HEK293 (cell line): ENCODE measurements around the gene NDE1.

Experiments
- CTCF ChIA-PET: fragments of 350-600 bp; formaldehyde crosslinking; extraction: SDS; loops from one replicate; lab custom pipeline; 2021; ENCODE audit warnings: antibody characterized with exemption; lab: Yijun Ruan, JAX
- POLR2A ChIA-PET: fragments of 300-600 bp; formaldehyde crosslinking; extraction: SDS; loops from one replicate; lab custom pipeline; 2020; ENCODE audit warnings: antibody characterized with exemption, inconsistent platforms; lab: Yijun Ruan, JAX
- H3K27ac ChIP-seq: fragments of 200-500 bp; sonication (Bioruptor generic); 2 replicates; pipeline ENCODE4 v1.5.1; 2014; ENCODE audit warnings: low read depth, low read length, control low read depth, inconsistent platforms; ENCODE audit errors: extremely low read depth
- H3K36me3 ChIP-seq, 2 experiments: fragments of 200-500 bp in 1 of 2; sonication (Bioruptor generic) in 1 of 2; 1 replicate in 1 of 2; 2 replicates in 1 of 2; pipeline ENCODE4 v1.5.1; 2014 to 2017; ENCODE audit warnings: inconsistent platforms in 2 of 2, low read length in 2 of 2; ENCODE audit not compliant: control insufficient read depth in 2 of 2, insufficient read depth in 1 of 2
- H3K4me1 ChIP-seq: fragments of 200-500 bp; sonication (Bioruptor generic); 2 replicates; pipeline ENCODE4 v1.5.1; 2014; ENCODE audit warnings: mild to moderate bottlenecking, low read length, inconsistent platforms; ENCODE audit not compliant: control insufficient read depth, insufficient read depth
- H3K4me3 ChIP-seq: 2 replicates; pipeline ENCODE4 v1.5.1; 2011; ENCODE audit warnings: low read depth, mild to moderate bottlenecking, control low read depth, low read length, moderate library complexity
- H3K9me3 ChIP-seq: fragments of 200-500 bp; sonication (Bioruptor generic); 2 replicates; pipeline ENCODE4 v1.5.1; 2014; ENCODE audit warnings: low read depth, low read length, inconsistent platforms; ENCODE audit not compliant: control insufficient read depth, insufficient read depth
- KLF8 ChIP-seq: fragments of 450-650 bp; formaldehyde crosslinking; IDR thresholded peaks from 2 replicates; pipeline ENCODE4 v1.5.1; 2016; ENCODE audit warnings: missing biosample characterization, missing genetic modification characterization
- OVOL3 ChIP-seq: fragments of 450-650 bp; formaldehyde crosslinking; IDR thresholded peaks from 2 replicates; pipeline ENCODE4 v1.5.1; 2016; ENCODE audit warnings: missing biosample characterization, missing genetic modification characterization
- SP3 ChIP-seq: fragments of 450-650 bp; formaldehyde crosslinking; IDR thresholded peaks from 2 replicates; pipeline ENCODE4 v1.5.1; 2016; ENCODE audit warnings: missing biosample characterization, missing genetic modification characterization
- ZBTB17 ChIP-seq: fragments of 450-650 bp; formaldehyde crosslinking; IDR thresholded peaks from 2 replicates; pipeline ENCODE4 v1.5.1; 2016; ENCODE audit warnings: missing biosample characterization, missing genetic modification characterization
- ZBTB48 ChIP-seq: fragments of 450-650 bp; formaldehyde crosslinking; IDR thresholded peaks from 2 replicates; pipeline ENCODE4 v1.5.1; 2016; ENCODE audit warnings: missing biosample characterization, missing genetic modification characterization
- ZNF114 ChIP-seq: fragments of 450-650 bp; formaldehyde crosslinking; IDR thresholded peaks from 2 replicates; pipeline ENCODE4 v1.5.0; 2017; ENCODE audit warnings: missing biosample characterization, missing genetic modification characterization
- ZNF121 ChIP-seq: fragments of 450-650 bp; formaldehyde crosslinking; IDR thresholded peaks from 2 replicates; pipeline ENCODE4 v1.5.1; 2016; ENCODE audit warnings: missing biosample characterization, missing genetic modification characterization
- ZNF19 ChIP-seq: fragments of 450-650 bp; formaldehyde crosslinking; IDR thresholded peaks from 2 replicates; pipeline ENCODE4; 2016; ENCODE audit warnings: missing biosample characterization, missing genetic modification characterization, low read depth
- ZNF366 ChIP-seq: fragments of 450-650 bp; formaldehyde crosslinking; conservative IDR thresholded peaks from 2 replicates; pipeline ENCODE4 v1.5.1; 2016; ENCODE audit warnings: missing biosample characterization, missing genetic modification characterization
- TF ChIP-seq, protein P1 (sequence below): fragments of 450-650 bp; formaldehyde crosslinking; IDR thresholded peaks from 2 replicates; pipeline ENCODE4 v1.5.1; 2016; ENCODE audit warnings: missing biosample characterization, missing genetic modification characterization
- TF ChIP-seq, protein P2 (sequence below): fragments of 450-650 bp; formaldehyde crosslinking; IDR thresholded peaks from 2 replicates; pipeline ENCODE4 v1.5.1; 2017; ENCODE audit warnings: missing biosample characterization, missing genetic modification characterization
- TF ChIP-seq, protein P3 (sequence below): fragments of 450-650 bp; formaldehyde crosslinking; IDR thresholded peaks from 2 replicates; pipeline ENCODE4 v1.5.1; 2016; ENCODE audit warnings: missing biosample characterization, missing genetic modification characterization, low read depth
- TF ChIP-seq, protein P4 (sequence below): fragments of 450-650 bp; IDR thresholded peaks from 2 replicates; pipeline ENCODE4 v1.5.1; 2018; ENCODE audit warnings: missing biosample characterization, missing genetic modification characterization
- TF ChIP-seq, protein P5 (sequence below): fragments of 450-650 bp; formaldehyde crosslinking; IDR thresholded peaks from 2 replicates; pipeline ENCODE4 v1.5.1; 2017; ENCODE audit warnings: missing biosample characterization, missing genetic modification characterization
- TF ChIP-seq, protein P6 (sequence below): fragments of 450-650 bp; formaldehyde crosslinking; IDR thresholded peaks from 2 replicates; pipeline ENCODE4 v1.5.1; 2016; ENCODE audit warnings: missing biosample characterization, missing genetic modification characterization

NDE1 gene

DNA sequence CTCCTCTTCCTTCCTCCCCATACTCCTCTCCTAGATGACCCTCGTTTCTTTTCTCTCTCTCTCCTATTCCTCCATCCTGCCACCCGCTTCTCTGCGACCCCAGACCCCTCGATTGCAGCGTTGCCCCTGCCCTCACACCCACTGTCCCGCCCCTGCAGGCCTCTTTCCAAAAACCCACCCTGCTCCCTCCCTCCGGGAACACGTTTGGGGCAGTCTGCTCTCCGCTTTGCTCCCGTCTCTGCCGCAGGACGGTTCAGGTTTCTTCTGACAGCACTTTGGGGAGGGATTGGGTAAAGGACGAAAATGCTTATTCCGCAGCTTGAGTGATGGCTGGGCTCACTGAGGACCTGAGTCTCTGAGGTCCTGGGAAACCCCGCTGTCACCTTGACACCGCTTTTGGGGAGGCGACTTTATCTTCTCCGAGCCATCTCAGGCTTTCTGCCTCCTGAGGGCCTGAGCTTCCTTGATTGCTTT is 690 bp downstream of the NDE1 start (continued):
- TF ChIP-seq ZNF366 (tag by site-specific recombination) (peak; percentile 86), ZNF114 (tag by site-specific recombination) (no peak), ZBTB17 (tag by site-specific recombination) (peak; percentile 63; the same call in 1 of the 2 replicates), KLF8 (tag by site-specific recombination) (peak; percentile 66; the same call in 1 of the 2 replicates), SP3 (tag by site-specific recombination) (peak; percentile 69)
- TF ChIP-seq, protein P1, sequence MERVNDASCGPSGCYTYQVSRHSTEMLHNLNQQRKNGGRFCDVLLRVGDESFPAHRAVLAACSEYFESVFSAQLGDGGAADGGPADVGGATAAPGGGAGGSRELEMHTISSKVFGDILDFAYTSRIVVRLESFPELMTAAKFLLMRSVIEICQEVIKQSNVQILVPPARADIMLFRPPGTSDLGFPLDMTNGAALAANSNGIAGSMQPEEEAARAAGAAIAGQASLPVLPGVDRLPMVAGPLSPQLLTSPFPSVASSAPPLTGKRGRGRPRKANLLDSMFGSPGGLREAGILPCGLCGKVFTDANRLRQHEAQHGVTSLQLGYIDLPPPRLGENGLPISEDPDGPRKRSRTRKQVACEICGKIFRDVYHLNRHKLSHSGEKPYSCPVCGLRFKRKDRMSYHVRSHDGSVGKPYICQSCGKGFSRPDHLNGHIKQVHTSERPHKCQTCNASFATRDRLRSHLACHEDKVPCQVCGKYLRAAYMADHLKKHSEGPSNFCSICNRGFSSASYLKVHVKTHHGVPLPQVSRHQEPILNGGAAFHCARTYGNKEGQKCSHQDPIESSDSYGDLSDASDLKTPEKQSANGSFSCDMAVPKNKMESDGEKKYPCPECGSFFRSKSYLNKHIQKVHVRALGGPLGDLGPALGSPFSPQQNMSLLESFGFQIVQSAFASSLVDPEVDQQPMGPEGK (tag by site-specific recombination): peak; percentile 80
- TF ChIP-seq, protein P2, sequence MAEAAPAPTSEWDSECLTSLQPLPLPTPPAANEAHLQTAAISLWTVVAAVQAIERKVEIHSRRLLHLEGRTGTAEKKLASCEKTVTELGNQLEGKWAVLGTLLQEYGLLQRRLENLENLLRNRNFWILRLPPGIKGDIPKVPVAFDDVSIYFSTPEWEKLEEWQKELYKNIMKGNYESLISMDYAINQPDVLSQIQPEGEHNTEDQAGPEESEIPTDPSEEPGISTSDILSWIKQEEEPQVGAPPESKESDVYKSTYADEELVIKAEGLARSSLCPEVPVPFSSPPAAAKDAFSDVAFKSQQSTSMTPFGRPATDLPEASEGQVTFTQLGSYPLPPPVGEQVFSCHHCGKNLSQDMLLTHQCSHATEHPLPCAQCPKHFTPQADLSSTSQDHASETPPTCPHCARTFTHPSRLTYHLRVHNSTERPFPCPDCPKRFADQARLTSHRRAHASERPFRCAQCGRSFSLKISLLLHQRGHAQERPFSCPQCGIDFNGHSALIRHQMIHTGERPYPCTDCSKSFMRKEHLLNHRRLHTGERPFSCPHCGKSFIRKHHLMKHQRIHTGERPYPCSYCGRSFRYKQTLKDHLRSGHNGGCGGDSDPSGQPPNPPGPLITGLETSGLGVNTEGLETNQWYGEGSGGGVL (tag by site-specific recombination): peak; percentile 9
- TF ChIP-seq, protein P3, sequence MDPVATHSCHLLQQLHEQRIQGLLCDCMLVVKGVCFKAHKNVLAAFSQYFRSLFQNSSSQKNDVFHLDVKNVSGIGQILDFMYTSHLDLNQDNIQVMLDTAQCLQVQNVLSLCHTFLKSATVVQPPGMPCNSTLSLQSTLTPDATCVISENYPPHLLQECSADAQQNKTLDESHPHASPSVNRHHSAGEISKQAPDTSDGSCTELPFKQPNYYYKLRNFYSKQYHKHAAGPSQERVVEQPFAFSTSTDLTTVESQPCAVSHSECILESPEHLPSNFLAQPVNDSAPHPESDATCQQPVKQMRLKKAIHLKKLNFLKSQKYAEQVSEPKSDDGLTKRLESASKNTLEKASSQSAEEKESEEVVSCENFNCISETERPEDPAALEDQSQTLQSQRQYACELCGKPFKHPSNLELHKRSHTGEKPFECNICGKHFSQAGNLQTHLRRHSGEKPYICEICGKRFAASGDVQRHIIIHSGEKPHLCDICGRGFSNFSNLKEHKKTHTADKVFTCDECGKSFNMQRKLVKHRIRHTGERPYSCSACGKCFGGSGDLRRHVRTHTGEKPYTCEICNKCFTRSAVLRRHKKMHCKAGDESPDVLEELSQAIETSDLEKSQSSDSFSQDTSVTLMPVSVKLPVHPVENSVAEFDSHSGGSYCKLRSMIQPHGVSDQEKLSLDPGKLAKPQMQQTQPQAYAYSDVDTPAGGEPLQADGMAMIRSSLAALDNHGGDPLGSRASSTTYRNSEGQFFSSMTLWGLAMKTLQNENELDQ: no peak
- TF ChIP-seq, protein P4, sequence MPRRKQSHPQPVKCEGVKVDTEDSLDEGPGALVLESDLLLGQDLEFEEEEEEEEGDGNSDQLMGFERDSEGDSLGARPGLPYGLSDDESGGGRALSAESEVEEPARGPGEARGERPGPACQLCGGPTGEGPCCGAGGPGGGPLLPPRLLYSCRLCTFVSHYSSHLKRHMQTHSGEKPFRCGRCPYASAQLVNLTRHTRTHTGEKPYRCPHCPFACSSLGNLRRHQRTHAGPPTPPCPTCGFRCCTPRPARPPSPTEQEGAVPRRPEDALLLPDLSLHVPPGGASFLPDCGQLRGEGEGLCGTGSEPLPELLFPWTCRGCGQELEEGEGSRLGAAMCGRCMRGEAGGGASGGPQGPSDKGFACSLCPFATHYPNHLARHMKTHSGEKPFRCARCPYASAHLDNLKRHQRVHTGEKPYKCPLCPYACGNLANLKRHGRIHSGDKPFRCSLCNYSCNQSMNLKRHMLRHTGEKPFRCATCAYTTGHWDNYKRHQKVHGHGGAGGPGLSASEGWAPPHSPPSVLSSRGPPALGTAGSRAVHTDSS (tag by site-specific recombination): no peak
- TF ChIP-seq, all 188 proteins: peak for 17

DNA sequence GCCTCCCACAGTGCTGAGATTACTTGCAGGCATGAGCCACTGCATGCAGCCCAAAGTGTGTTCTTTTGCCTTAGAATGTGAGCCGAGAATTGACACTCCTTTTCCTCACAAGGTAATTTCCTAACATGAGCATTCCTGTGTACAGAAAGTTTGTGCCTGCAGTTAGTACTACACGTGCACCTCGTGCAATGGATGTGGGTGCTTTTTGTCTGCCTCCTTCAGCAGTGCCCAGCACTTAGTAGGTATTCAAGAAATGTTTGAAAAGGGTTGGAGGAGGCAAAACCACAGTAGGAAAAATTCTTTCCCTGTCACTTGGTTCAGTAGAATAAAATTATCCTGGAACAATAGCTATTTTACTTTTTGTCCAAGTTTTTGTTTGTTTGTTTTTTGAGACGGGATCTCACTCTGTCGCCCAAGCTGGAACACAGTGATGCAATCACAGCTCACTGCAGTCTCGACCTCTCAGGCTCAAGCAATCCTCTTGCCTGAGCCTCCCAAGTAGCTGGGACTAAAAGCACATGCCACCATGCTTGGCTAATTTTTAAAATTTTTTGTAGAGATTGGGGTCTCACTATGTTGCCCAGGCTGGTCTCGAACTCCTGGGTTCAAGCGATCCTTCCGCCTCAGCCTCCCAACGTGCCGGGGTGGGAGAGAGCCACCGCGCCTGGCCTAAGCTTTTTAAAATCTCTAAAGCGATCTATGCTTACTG is 2.4 kb downstream of the NDE1 start:
- no peaks in the 10 kb centered on the region for H3K9me3 ChIP-seq
- TF ChIP-seq, protein P5, sequence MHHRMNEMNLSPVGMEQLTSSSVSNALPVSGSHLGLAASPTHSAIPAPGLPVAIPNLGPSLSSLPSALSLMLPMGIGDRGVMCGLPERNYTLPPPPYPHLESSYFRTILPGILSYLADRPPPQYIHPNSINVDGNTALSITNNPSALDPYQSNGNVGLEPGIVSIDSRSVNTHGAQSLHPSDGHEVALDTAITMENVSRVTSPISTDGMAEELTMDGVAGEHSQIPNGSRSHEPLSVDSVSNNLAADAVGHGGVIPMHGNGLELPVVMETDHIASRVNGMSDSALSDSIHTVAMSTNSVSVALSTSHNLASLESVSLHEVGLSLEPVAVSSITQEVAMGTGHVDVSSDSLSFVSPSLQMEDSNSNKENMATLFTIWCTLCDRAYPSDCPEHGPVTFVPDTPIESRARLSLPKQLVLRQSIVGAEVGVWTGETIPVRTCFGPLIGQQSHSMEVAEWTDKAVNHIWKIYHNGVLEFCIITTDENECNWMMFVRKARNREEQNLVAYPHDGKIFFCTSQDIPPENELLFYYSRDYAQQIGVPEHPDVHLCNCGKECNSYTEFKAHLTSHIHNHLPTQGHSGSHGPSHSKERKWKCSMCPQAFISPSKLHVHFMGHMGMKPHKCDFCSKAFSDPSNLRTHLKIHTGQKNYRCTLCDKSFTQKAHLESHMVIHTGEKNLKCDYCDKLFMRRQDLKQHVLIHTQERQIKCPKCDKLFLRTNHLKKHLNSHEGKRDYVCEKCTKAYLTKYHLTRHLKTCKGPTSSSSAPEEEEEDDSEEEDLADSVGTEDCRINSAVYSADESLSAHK: no peak
- TF ChIP-seq OVOL3: no peak
- TF ChIP-seq ZNF19 (tag by site-specific recombination): 0 out of 2 replicates have a peak, but pooled peaks have one; percentile 4
- TF ChIP-seq, protein P6, sequence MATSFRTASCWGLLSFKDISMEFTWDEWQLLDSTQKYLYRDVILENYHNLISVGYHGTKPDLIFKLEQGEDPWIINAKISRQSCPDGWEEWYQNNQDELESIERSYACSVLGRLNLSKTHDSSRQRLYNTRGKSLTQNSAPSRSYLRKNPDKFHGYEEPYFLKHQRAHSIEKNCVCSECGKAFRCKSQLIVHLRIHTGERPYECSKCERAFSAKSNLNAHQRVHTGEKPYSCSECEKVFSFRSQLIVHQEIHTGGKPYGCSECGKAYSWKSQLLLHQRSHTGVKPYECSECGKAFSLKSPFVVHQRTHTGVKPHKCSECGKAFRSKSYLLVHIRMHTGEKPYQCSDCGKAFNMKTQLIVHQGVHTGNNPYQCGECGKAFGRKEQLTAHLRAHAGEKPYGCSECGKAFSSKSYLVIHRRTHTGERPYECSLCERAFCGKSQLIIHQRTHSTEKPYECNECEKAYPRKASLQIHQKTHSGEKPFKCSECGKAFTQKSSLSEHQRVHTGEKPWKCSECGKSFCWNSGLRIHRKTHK (tag by site-specific recombination): no peak
- TF ChIP-seq ZBTB48 (tag by site-specific recombination): no peak
- TF ChIP-seq ZNF366 (tag by site-specific recombination): no peak
- peak; percentile 96 for TF ChIP-seq ZNF121 (tag by site-specific recombination)
- H3K36me3 ChIP-seq: peaks cover 3 to 7% of the 10 kb centered on the region in 2 experiments; a peak in 2 of 3 replicates
- POLR2A ChIA-PET: interaction anchor here (0.8 to 2.4 kb wide), 2 partner anchors 9 to 10 kb away, joined by 4 to 11 read pairs; partner anchors contain the start of gene MARF1
- CTCF ChIA-PET: interaction anchor here (0.6 to 1.5 kb wide), 3 partner anchors 9 to 161 kb away, joined by 3 to 8 read pairs (median 5); partner anchors contain the start of gene MARF1
- no peaks in the 10 kb centered on the region for H3K4me1 ChIP-seq
- no peak overlapping the region for H3K27ac ChIP-seq
- H3K4me3 ChIP-seq: no peak overlapping the region
